HepG2 (cell line): ENCODE measurements around the gene HSF2BP. TPM values are rescaled to one million over a fixed set of nuclear protein-coding genes. Genes with fewer than 3 reads are reported as not detected.

Experiments used
- CREM ChIP-seq, 2 experiments: sonication (generic) in 1 of 2; formaldehyde crosslinking in 1 of 2; IDR thresholded peaks; 2 replicates each; pipeline versions ENCODE4 v1.4.0 to v1.6.1; 2016 to 2020; ENCODE audit warnings: antibody characterized with exemption in 1 of 2, mild to moderate bottlenecking in 1 of 2, missing genetic modification reagents in 1 of 2
- FOSL2 ChIP-seq: sonication (generic); formaldehyde crosslinking; IDR thresholded peaks from 2 replicates; pipeline ENCODE4 v1.4.0; 2020; ENCODE audit warnings: missing genetic modification reagents
- GLI4 ChIP-seq: sonication (generic); formaldehyde crosslinking; IDR thresholded peaks from 2 replicates; pipeline ENCODE4 v1.5.1; 2020; ENCODE audit warnings: missing genetic modification reagents, mild to moderate bottlenecking, moderate library complexity, borderline replicate concordance
- KDM3A ChIP-seq: IDR thresholded peaks from 2 replicates; pipeline ENCODE4 v1.6.1; 2018; ENCODE audit warnings: low read depth, missing compliant biosample characterization
- NR2C2 ChIP-seq: sonication (generic); formaldehyde crosslinking; IDR thresholded peaks from 2 replicates; pipeline ENCODE4 v1.4.0; 2020; ENCODE audit warnings: missing genetic modification reagents, mild to moderate bottlenecking, moderate library complexity, borderline replicate concordance
- NRL ChIP-seq: sonication (generic); formaldehyde crosslinking; IDR thresholded peaks from 2 replicates; pipeline ENCODE4 v1.5.0; 2020; ENCODE audit warnings: missing genetic modification reagents, mild to moderate bottlenecking, moderate library complexity, borderline replicate concordance
- PTBP1 ChIP-seq: fragments of 200-400 bp; formaldehyde crosslinking; IDR thresholded peaks from 2 replicates; pipeline ENCODE4 v1.6.1; 2018; ENCODE audit warnings: low read length, low read depth; ENCODE audit not compliant: poor library complexity, severe bottlenecking
- SIN3B ChIP-seq: fragments of 150-350 bp; IDR thresholded peaks from 2 replicates; pipeline ENCODE4 v1.6.1; 2014; ENCODE audit warnings: low read length
- SMARCC2 ChIP-seq: fragments of 450-650 bp; IDR thresholded peaks from 2 replicates; pipeline ENCODE4 v1.6.1; 2017; ENCODE audit warnings: antibody characterized with exemption, mild to moderate bottlenecking
- SNAPC2 ChIP-seq: sonication (generic); formaldehyde crosslinking; IDR thresholded peaks from 2 replicates; pipeline ENCODE4 v1.8.1; 2022; ENCODE audit warnings: mild to moderate bottlenecking, missing genetic modification reagents
- STAT5B ChIP-seq: sonication (generic); formaldehyde crosslinking; IDR thresholded peaks from 2 replicates; pipeline ENCODE4 v1.4.0; 2020; ENCODE audit warnings: missing genetic modification reagents
- ZBTB8A ChIP-seq: sonication (generic); formaldehyde crosslinking; IDR thresholded peaks from 2 replicates; pipeline ENCODE4 v1.4.0; 2020; ENCODE audit warnings: mild to moderate bottlenecking, low read depth, missing genetic modification reagents, borderline replicate concordance
- ZFP41 ChIP-seq: sonication (generic); formaldehyde crosslinking; IDR thresholded peaks from 2 replicates; pipeline ENCODE4 v1.4.0; 2020; ENCODE audit warnings: mild to moderate bottlenecking, missing genetic modification reagents, borderline replicate concordance
- ZNF24 ChIP-seq: fragments of 450-650 bp; IDR thresholded peaks from 2 replicates; pipeline ENCODE4 v1.6.1; 2017; ENCODE audit warnings: antibody characterized with exemption, mild to moderate bottlenecking
- ZNF382 ChIP-seq: sonication (generic); formaldehyde crosslinking; IDR thresholded peaks from 2 replicates; pipeline ENCODE4 v1.5.0; 2020; ENCODE audit warnings: missing genetic modification reagents, mild to moderate bottlenecking, borderline replicate concordance
- ZNF577 ChIP-seq: sonication (generic); formaldehyde crosslinking; IDR thresholded peaks from 2 replicates; pipeline ENCODE4 v1.4.0; 2020; ENCODE audit warnings: mild to moderate bottlenecking, low read depth, missing genetic modification reagents, borderline replicate concordance
- ZNF737 ChIP-seq: sonication (generic); formaldehyde crosslinking; IDR thresholded peaks from 2 replicates; pipeline ENCODE4 v1.5.0; 2020; ENCODE audit warnings: missing genetic modification reagents, mild to moderate bottlenecking, borderline replicate concordance
- polyA plus RNA-seq, 8 experiments: library from polyadenylated mRNA; depleted of rRNA in 3 of 8; stranded (reverse) in 7 of 8; unstranded in 1 of 8; fragments of >200 nt; fragmentation: Illumina TruSeq in 4 of 8; extraction: Trizol in 4 of 8; gene quantifications; 2 replicates each; pipeline versions ENCODE4 v1.2.1 to v1.2.3, GENCODE V29; 2011 to 2016; ENCODE audit warnings: low read depth in 4 of 8, missing spikeins in 1 of 8, mixed read lengths in 1 of 8; ENCODE audit not compliant: insufficient read depth in 1 of 8
- total RNA-seq, 5 experiments: library from RNA; depleted of rRNA; stranded (reverse); fragments of >200 nt; fragmentation: Illumina TruSeq; extraction: Trizol; gene quantifications; 2 replicates each; pipeline ENCODE4 v1.2.3, GENCODE V29; 2016; ENCODE audit warnings: low read depth in 1 of 5
- TF ChIP-seq, protein P1 (sequence below): IDR thresholded peaks from 2 replicates; pipeline ENCODE4 v1.6.1; 2018; ENCODE audit warnings: missing genetic modification reagents
- TF ChIP-seq, protein P2 (sequence below): IDR thresholded peaks from 2 replicates; pipeline ENCODE4 v1.6.1; 2016; ENCODE audit warnings: low read depth, borderline replicate concordance
- TF ChIP-seq, protein P3 (sequence below): sonication (generic); formaldehyde crosslinking; IDR thresholded peaks from 2 replicates; pipeline ENCODE4 v1.8.1; 2023; ENCODE audit warnings: mild to moderate bottlenecking, inconsistent platforms, moderate library complexity, missing genetic modification reagents, borderline replicate concordance
- TF ChIP-seq, protein P4 (sequence below): sonication (generic); formaldehyde crosslinking; conservative IDR thresholded peaks from 2 replicates; pipeline ENCODE4 v1.4.0; 2020; ENCODE audit warnings: missing genetic modification reagents
- TF ChIP-seq, protein P5 (sequence below): sonication (generic); formaldehyde crosslinking; IDR thresholded peaks from 2 replicates; pipeline ENCODE4 v1.8.0; 2022; ENCODE audit warnings: missing genetic modification reagents, mild to moderate bottlenecking, borderline replicate concordance
- TF ChIP-seq, protein P6 (sequence below): sonication (generic); formaldehyde crosslinking; IDR thresholded peaks from 2 replicates; pipeline ENCODE4 v1.8.1; 2023; ENCODE audit warnings: mild to moderate bottlenecking, missing genetic modification reagents, borderline replicate concordance
- TF ChIP-seq, protein P7 (sequence below): sonication (generic); formaldehyde crosslinking; IDR thresholded peaks from 2 replicates; pipeline ENCODE4 v1.4.0; 2020; ENCODE audit warnings: missing genetic modification reagents

The HSF2BP gene
- total and polyA plus RNA-seq, 2 of the 13 experiments (the other 11 are each of a cell fraction or from before 2014, with no cell fraction given) = 0.67 to 2.2 TPM

DNA sequence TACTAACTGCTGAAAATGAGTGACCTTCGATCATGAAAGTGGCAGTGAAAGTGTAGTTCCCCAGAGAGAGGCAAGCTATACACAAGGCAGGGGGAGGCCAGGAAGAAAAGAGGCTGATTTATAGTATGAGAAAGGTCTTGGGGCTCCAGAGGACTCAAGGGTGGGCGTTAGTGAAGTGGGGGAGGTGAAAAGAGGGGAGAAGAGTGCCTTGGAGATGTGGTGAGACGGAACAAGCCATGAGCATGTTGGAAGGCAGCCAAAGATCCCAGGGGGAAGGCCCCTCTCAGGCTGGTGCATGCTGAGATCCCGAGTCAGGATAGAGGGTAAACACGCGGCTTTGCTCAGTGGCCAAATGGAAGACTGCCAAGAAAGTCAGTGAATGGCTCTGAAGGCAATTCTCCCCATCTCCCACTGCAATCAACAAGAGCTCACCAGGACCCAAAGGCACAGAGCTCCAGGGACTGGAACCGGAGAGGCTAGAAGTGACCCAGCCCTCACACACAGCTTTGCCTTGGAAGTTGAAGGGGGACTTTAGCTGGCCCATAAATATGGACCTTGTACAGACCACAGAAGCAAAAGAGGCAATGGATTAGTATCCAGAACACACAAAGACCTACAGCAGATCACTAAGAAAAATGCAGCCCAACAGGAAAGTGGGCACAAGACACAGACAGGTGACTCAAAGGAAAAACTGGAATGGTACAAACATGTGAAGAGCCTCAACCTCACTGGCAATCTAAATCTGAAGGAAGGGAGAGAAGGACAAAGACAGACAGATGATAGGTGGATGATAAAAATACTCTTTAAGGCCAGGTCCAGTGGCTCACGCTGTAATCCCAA lies 49.6 kb downstream of the HSF2BP start (continued):
- TF ChIP-seq ZNF577 (CRISPR knock-in tag) (no peak), ZNF24 (no peak), NR2C2 (CRISPR knock-in tag) (no peak), ZBTB8A (CRISPR knock-in tag) (no peak), KDM3A (CRISPR knock-in tag) (no peak), STAT5B (CRISPR knock-in tag) (no peak), CREM (IDR thresholded peaks at IDR 0.05) (peak; percentile 40; the same call in 1 of the 2 replicates), CREM (CRISPR knock-in tag; IDR thresholded peaks at IDR 0.05) (no peak), NRL (CRISPR knock-in tag) (no peak), SIN3B (no peak), PTBP1 (no peak), FOSL2 (peak; percentile 58), SNAPC2 (CRISPR knock-in tag) (no peak), ZNF382 (no peak), ZFP41 (CRISPR knock-in tag) (no peak), ZNF737 (CRISPR knock-in tag) (no peak), GLI4 (CRISPR knock-in tag) (no peak), SMARCC2 (no peak)
- TF ChIP-seq, protein P1, sequence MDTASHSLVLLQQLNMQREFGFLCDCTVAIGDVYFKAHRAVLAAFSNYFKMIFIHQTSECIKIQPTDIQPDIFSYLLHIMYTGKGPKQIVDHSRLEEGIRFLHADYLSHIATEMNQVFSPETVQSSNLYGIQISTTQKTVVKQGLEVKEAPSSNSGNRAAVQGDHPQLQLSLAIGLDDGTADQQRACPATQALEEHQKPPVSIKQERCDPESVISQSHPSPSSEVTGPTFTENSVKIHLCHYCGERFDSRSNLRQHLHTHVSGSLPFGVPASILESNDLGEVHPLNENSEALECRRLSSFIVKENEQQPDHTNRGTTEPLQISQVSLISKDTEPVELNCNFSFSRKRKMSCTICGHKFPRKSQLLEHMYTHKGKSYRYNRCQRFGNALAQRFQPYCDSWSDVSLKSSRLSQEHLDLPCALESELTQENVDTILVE (CRISPR knock-in tag) = no peak
- TF ChIP-seq, protein P2, sequence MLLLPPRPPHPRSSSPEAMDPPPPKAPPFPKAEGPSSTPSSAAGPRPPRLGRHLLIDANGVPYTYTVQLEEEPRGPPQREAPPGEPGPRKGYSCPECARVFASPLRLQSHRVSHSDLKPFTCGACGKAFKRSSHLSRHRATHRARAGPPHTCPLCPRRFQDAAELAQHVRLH = 0 out of 2 replicates have a peak, but pooled peaks have one; percentile 43
- TF ChIP-seq, protein P3, sequence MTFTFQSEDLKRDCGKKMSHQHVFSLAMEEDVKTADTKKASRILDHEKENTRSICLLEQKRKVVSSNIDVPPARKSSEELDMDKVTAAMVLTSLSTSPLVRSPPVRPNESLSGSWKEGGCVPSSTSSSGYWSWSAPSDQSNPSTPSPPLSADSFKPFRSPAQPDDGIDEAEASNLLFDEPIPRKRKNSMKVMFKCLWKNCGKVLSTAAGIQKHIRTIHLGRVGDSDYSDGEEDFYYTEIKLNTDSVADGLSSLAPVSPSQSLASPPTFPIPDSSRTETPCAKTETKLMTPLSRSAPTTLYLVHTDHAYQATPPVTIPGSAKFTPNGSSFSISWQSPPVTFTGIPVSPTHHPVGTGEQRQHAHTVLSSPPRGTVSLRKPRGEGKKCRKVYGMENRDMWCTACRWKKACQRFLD (CRISPR knock-in tag) = no peak
- TF ChIP-seq, protein P4, sequence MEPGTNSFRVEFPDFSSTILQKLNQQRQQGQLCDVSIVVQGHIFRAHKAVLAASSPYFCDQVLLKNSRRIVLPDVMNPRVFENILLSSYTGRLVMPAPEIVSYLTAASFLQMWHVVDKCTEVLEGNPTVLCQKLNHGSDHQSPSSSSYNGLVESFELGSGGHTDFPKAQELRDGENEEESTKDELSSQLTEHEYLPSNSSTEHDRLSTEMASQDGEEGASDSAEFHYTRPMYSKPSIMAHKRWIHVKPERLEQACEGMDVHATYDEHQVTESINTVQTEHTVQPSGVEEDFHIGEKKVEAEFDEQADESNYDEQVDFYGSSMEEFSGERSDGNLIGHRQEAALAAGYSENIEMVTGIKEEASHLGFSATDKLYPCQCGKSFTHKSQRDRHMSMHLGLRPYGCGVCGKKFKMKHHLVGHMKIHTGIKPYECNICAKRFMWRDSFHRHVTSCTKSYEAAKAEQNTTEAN (CRISPR knock-in tag) = no peak
- TF ChIP-seq, protein P5, sequence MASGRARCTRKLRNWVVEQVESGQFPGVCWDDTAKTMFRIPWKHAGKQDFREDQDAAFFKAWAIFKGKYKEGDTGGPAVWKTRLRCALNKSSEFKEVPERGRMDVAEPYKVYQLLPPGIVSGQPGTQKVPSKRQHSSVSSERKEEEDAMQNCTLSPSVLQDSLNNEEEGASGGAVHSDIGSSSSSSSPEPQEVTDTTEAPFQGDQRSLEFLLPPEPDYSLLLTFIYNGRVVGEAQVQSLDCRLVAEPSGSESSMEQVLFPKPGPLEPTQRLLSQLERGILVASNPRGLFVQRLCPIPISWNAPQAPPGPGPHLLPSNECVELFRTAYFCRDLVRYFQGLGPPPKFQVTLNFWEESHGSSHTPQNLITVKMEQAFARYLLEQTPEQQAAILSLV (CRISPR knock-in tag) = peak; percentile 21; the same call in 1 of the 2 replicates
- TF ChIP-seq, protein P6, sequence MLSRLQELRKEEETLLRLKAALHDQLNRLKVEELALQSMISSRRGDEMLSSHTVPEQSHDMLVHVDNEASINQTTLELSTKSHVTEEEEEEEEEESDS (CRISPR knock-in tag) = no peak
- TF ChIP-seq, protein P7, sequence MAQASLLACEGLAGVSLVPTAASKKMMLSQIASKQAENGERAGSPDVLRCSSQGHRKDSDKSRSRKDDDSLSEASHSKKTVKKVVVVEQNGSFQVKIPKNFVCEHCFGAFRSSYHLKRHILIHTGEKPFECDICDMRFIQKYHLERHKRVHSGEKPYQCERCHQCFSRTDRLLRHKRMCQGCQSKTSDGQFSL (CRISPR knock-in tag) = no peak
